H9 (cell line): ENCODE results near the gene TP53INP2. TPM values are rescaled to one million over a fixed set of nuclear protein-coding genes. Genes with fewer than 3 reads are reported as not detected.

Source experiments
- DNase-seq: peaks from one replicate; pipeline ENCODE4 v3.0.0-alpha.2; 2017
- H2AFZ ChIP-seq: one replicate; pipeline ENCODE4 v1.6.1; 2013; ENCODE audit warnings: mild to moderate bottlenecking, low read length, control low read depth, moderate library complexity
- H2AK5ac ChIP-seq: 2 replicates; pipeline ENCODE4 v1.6.1; 2013; ENCODE audit warnings: low read length, control low read depth, mixed read lengths; ENCODE audit not compliant: insufficient read length
- H2BK120ac ChIP-seq: one replicate; pipeline ENCODE4 v1.6.1; 2013; ENCODE audit warnings: low read depth, mild to moderate bottlenecking, low read length, control low read depth, inconsistent platforms; ENCODE audit not compliant: poor library complexity, severe bottlenecking
- H2BK12ac ChIP-seq: 2 replicates; pipeline ENCODE4 v1.6.1; 2013; ENCODE audit warnings: low read length, control low read depth, mixed read lengths, low read depth; ENCODE audit not compliant: insufficient read length
- H2BK15ac ChIP-seq: 2 replicates; pipeline ENCODE4 v1.6.1; 2013; ENCODE audit warnings: low read depth, low read length, control low read depth
- H2BK20ac ChIP-seq: one replicate; pipeline ENCODE4 v1.6.1; 2013; ENCODE audit warnings: low read depth, mild to moderate bottlenecking, low read length, control low read depth, inconsistent platforms; ENCODE audit not compliant: poor library complexity, severe bottlenecking
- H2BK5ac ChIP-seq: 2 replicates; pipeline ENCODE4 v1.6.1; 2013; ENCODE audit warnings: low read length, control low read depth, mixed read lengths; ENCODE audit not compliant: insufficient read length
- H3K14ac ChIP-seq: 2 replicates; pipeline ENCODE4 v1.6.1; 2013; ENCODE audit warnings: low read length, control low read depth; ENCODE audit not compliant: insufficient read depth
- H3K18ac ChIP-seq: 2 replicates; pipeline ENCODE4 v1.6.1; 2013; ENCODE audit warnings: low read depth, mild to moderate bottlenecking, mixed read lengths, low read length, control low read depth; ENCODE audit not compliant: insufficient read length
- H3K23ac ChIP-seq: 2 replicates; pipeline ENCODE4 v1.6.1; 2013; ENCODE audit warnings: low read length, control low read depth, mixed read lengths, low read depth; ENCODE audit not compliant: insufficient read length
- H3K23me2 ChIP-seq: 2 replicates; pipeline ENCODE4 v1.6.1; 2013; ENCODE audit warnings: low read depth, mild to moderate bottlenecking, mixed read lengths, low read length, control low read depth; ENCODE audit not compliant: insufficient read length, poor library complexity, severe bottlenecking
- H3K27ac ChIP-seq: 2 replicates; pipeline ENCODE4 v1.5.1; 2013; ENCODE audit warnings: low read length, control low read depth, mixed read lengths, low read depth; ENCODE audit not compliant: insufficient read length
- H3K27me3 ChIP-seq: 2 replicates; pipeline ENCODE4 v1.6.1; 2013; ENCODE audit warnings: low read length, control low read depth, inconsistent platforms; ENCODE audit not compliant: insufficient read depth
- H3K4ac ChIP-seq: 2 replicates; pipeline ENCODE4 v1.6.1; 2013; ENCODE audit warnings: low read depth, mild to moderate bottlenecking, control low read depth, inconsistent platforms, low read length, moderate library complexity
- H3K4me1 ChIP-seq: 2 replicates; pipeline ENCODE4 v1.6.1; 2013; ENCODE audit warnings: low read length, control low read depth, inconsistent platforms; ENCODE audit not compliant: insufficient read depth
- H3K4me2 ChIP-seq: 2 replicates; pipeline ENCODE4 v1.6.1; 2013; ENCODE audit warnings: low read length, control low read depth, mixed read lengths; ENCODE audit not compliant: insufficient read length, insufficient read depth
- H3K56ac ChIP-seq: 2 replicates; pipeline ENCODE4 v1.6.1; 2013; ENCODE audit warnings: low read depth, mild to moderate bottlenecking, mixed read lengths, low read length, control low read depth; ENCODE audit not compliant: insufficient read length
- H3K79me1 ChIP-seq: 2 replicates; pipeline ENCODE4 v1.6.1; 2013; ENCODE audit warnings: low read depth, mild to moderate bottlenecking, moderate library complexity, low read length, control low read depth, inconsistent platforms; ENCODE audit not compliant: insufficient read depth, poor library complexity, severe bottlenecking
- H3K79me2 ChIP-seq: 2 replicates; pipeline ENCODE4 v1.6.1; 2013; ENCODE audit warnings: low read length, control low read depth, inconsistent platforms; ENCODE audit not compliant: insufficient read depth
- H3K9ac ChIP-seq: 2 replicates; pipeline ENCODE4 v1.6.1; 2013; ENCODE audit warnings: low read length, control low read depth, mixed read lengths; ENCODE audit not compliant: insufficient read length; ENCODE audit errors: extremely low read depth
- H3K9me3 ChIP-seq: one replicate; pipeline ENCODE4 v1.6.1; 2013; ENCODE audit warnings: low read depth, low read length, inconsistent platforms; ENCODE audit not compliant: control insufficient read depth
- H3T11ph ChIP-seq: one replicate; pipeline ENCODE4 v1.6.1; 2013; ENCODE audit warnings: mild to moderate bottlenecking, low read length, control low read depth, inconsistent platforms
- H4K20me1 ChIP-seq: one replicate; pipeline ENCODE4 v1.6.1; 2013; ENCODE audit not compliant: control insufficient read depth, insufficient read length, insufficient read depth
- H4K5ac ChIP-seq: 2 replicates; pipeline ENCODE4 v1.6.1; 2013; ENCODE audit warnings: low read depth, mild to moderate bottlenecking, mixed read lengths, low read length, control low read depth; ENCODE audit not compliant: insufficient read length
- H4K8ac ChIP-seq: replicated peaks from 2 replicates; pipeline ENCODE4 v1.6.1; 2013; ENCODE audit warnings: low read length, control low read depth, mixed read lengths, low read depth; ENCODE audit not compliant: insufficient read length
- H4K91ac ChIP-seq: 2 replicates; pipeline ENCODE4 v1.6.1; 2013; ENCODE audit warnings: low read depth, mild to moderate bottlenecking, moderate library complexity, mixed read lengths, low read length, control low read depth; ENCODE audit not compliant: insufficient read length
- H3K27ac Mint-ChIP-seq, 3 experiments: 2 replicates in 2 of 3; 3 replicates in 1 of 3; pipeline ENCODE4 v1.8.0; 2020 to 2021; ENCODE audit warnings: mixed read lengths in 3 of 3, mild to moderate bottlenecking in 1 of 3, moderate library complexity in 1 of 3
- H3K27me3 Mint-ChIP-seq: 2 replicates; pipeline ENCODE4 v1.8.0; 2021; ENCODE audit warnings: low read depth, mild to moderate bottlenecking, moderate library complexity, mixed read lengths
- H3K36me3 Mint-ChIP-seq, 3 experiments: 2 replicates in 2 of 3; 3 replicates in 1 of 3; pipeline ENCODE4 v1.8.0; 2020 to 2021; ENCODE audit warnings: low read depth in 3 of 3, mixed read lengths in 3 of 3; ENCODE audit not compliant: insufficient read depth in 1 of 3
- H3K4me1 Mint-ChIP-seq, 2 experiments: 2 replicates each; pipeline ENCODE4 v1.8.0; 2020; ENCODE audit warnings: mixed read lengths in 2 of 2
- H3K4me3 Mint-ChIP-seq, 2 experiments: 2 replicates in 1 of 2; 3 replicates in 1 of 2; pipeline ENCODE4 v1.8.0; 2020 to 2021; ENCODE audit warnings: mild to moderate bottlenecking in 2 of 2, mixed read lengths in 2 of 2, moderate library complexity in 1 of 2
- H3K9me3 Mint-ChIP-seq, 2 experiments: 2 replicates in 1 of 2; 3 replicates in 1 of 2; pipeline ENCODE4 v1.8.0; 2020; ENCODE audit warnings: mild to moderate bottlenecking in 2 of 2, mixed read lengths in 2 of 2, moderate library complexity in 1 of 2
- CTCF ChIP-seq: fragments of 200-600 bp; sonication (generic); conservative IDR thresholded peaks from 3 replicates; pipeline ENCODE4 v1.8.0; 2021; ENCODE audit warnings: antibody characterized with exemption, mild to moderate bottlenecking
- WGBS: extraction: QIAGEN DNeasy Blood & Tissue Kit; methylation state at CpG from one replicate; pipeline ENCODE4 v1.1.7; 2013; ENCODE audit warnings: missing lambda C conversion rate, low lambda C conversion rate, mixed read lengths; ENCODE audit not compliant: insufficient read length; ENCODE audit errors: extremely low coverage; 5-methylcytosine and 5-hydroxymethylcytosine counted together
- total RNA-seq: library from RNA; stranded (reverse); gene quantifications from 2 replicates; pipeline ENCODE4 v1.2.1, GENCODE V29; 2021

Gene TP53INP2
- total RNA-seq, 1 experiment from 2014 or later, result 8.0 TPM

- no peak overlapping the region for H2AK5ac ChIP-seq
- no peak overlapping the region for H3K23ac ChIP-seq
- no peak overlapping the region for H2BK12ac ChIP-seq
- no peaks in the 10 kb centered on the region for H4K20me1 ChIP-seq
- H2AFZ ChIP-seq, result no peak overlapping the region
- no peak overlapping the region for H2BK5ac ChIP-seq
- H3T11ph ChIP-seq, result no peak overlapping the region
- no peak overlapping the region for H3K4ac ChIP-seq
- Mint-ChIP-seq H3K4me3 (no peak overlapping the region), H3K9me3 (no peaks in the 10 kb centered on the region), H3K27ac (no peak overlapping the region), H3K4me1 (no peaks in the 10 kb centered on the region), H3K36me3 (peaks cover 0 to 40% (median 13%) of the 10 kb centered on the region in 3 experiments; a peak in 4 of 7 replicates), H3K27me3 (no peaks in the 10 kb centered on the region)
- no peaks in the 10 kb centered on the region for H3K23me2 ChIP-seq
- H3K18ac ChIP-seq, result no peak overlapping the region
- no peak overlapping the region for H2BK20ac ChIP-seq
- TF ChIP-seq CTCF, result no peak
- H4K5ac ChIP-seq, result no peak overlapping the region
- WGBS, result no CpG with 5 or more reads among the region's 2 CpGs
- no peak for DNase-seq
- H3K27ac ChIP-seq, result no peak overlapping the region
- H2BK15ac ChIP-seq, result no peak overlapping the region
- no peak overlapping the region for H3K9ac ChIP-seq
- H3K14ac ChIP-seq, result no peak overlapping the region
- H2BK120ac ChIP-seq, result no peak overlapping the region
- H3K4me1 ChIP-seq, result no peaks in the 10 kb centered on the region
- no peaks in the 10 kb centered on the region for H3K79me1 ChIP-seq
- H3K9me3 ChIP-seq, result no peaks in the 10 kb centered on the region
- H3K4me2 ChIP-seq, result no peak overlapping the region
- H3K79me2 ChIP-seq, result no peaks in the 10 kb centered on the region
- H4K91ac ChIP-seq, result no peak overlapping the region
- no peak overlapping the region for H4K8ac ChIP-seq
- H3K56ac ChIP-seq, result no peak overlapping the region
- no peaks in the 10 kb centered on the region for H3K27me3 ChIP-seq
Observed at GRCh38 chr20:34729416-34729815, 25.3 kb downstream of the TP53INP2 start.
